GM15510 (cell line): ENCODE data around the gene IFT88.

Source experiments
- POLR2A ChIP-seq: IDR thresholded peaks from 3 replicates; pipeline ENCODE4 v1.6.1; 2011; ENCODE audit warnings: borderline replicate concordance; ENCODE audit not compliant: insufficient read length; ENCODE audit errors: extremely low read depth

The IFT88 gene

DNA sequence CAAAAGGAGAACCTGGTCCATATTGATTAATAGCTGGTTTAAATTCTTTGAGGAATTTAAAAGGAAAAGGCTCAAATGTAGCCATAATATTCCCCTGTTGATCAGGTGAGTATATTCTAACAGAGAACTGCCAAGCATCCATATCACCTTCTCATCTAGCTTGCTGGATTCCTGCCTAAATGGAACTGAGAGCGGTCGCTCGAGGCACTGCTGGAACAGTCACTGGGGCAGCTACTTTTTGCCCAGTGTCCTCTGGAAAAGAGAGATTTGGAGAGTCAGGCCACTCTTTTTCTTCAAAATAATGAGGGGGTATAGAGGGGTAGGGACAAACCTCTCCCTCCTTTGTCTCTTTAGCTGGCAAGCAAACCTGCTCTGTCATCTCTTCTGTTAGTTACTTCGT is 117.1 kb downstream of the IFT88 start:
- TF ChIP-seq POLR2A, result no peak

DNA sequence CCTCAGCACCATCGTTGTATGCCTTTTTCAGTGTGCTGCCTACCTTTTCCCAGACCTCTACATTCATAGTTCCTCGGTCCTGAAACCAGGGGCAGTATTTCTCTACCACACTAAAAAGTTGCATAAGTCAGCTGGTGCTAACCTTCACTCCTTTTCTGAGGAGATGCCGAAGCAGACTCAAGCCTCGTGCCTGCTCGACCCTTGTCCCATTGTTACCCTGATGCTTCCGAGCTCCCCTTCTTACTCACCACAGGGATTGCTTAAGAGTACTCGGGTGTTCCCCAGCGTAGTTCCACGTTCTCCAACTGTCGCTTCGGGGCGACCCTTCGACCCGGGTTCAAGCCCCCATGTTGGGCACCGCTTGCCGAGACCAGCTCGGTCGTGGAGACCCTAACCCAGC is 117.6 kb downstream of the IFT88 start:
- TF ChIP-seq POLR2A, result no peak

DNA sequence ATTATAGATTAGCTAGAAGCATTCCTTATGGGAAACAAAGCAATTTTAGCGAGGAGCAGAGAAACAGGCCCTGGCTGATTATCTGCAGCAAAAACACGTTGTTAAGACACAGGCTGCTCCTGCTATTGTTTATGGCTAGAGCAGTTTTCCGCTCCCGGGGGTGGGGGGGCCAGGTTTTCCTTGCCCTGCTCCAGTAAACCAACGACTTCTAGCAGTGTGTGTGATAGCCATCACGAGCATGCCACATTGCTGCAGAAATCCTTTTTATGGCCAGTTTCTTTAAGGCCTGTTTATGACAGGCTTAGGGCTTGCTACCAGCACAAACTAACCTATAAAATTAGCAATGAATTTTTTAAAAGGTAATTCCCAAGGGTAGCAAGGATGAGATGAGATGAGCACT is 118.1 kb downstream of the IFT88 start:
- TF ChIP-seq POLR2A, result no peak

DNA sequence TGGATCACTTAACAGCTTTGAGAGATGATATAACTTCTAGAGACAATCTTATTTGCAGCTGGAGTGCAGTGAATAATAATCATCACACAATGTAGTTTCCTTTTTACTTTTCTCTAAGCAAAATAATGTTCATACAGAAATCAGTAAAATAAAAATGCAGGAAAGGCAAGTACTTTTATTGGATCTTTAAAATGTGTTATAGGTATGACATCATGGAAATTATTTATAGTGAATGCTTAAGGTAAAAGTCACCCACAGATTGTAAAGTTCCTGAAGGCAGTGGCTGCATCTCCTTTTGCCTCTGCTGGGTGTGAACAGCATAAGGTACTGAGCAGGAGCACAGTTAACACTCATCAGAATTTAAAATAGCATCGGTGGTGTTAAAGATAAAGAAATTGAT is 119.2 kb downstream of the IFT88 start:
- TF ChIP-seq POLR2A, result no peak

DNA sequence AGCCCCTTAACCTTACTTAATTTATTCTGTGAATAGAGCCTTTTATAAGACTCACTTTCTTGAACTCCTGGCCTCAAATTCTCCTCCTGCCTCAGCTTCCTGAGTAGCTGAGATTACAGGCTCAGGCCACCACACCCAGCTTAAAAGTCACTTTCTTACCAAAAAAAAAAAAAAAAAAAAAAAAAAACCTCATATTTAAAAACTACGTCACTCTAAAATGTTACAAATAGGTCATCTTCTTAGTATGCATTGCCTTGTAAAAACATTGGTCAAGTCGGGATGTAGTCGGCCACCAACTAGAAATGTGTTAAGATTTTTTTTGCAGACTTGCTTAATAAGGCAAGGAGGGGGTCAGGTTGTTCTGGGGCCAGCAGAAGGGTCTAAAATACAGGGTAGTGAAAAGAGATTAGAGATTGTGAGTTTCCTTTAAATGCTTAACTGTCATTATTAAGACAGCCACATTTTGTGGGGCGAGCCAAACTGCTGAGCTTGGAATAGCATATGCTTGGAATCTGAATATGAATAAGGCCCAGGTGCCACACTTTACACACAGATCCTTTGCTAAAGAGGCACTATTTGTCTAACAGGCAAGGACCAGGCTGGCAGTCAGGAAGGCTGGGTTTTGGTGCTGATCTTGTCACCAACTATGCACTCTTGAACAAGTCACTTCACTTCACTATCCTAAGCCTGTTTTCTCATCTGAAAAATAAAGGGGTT is 120.1 kb downstream of the IFT88 start:
- no peak for TF ChIP-seq POLR2A

DNA sequence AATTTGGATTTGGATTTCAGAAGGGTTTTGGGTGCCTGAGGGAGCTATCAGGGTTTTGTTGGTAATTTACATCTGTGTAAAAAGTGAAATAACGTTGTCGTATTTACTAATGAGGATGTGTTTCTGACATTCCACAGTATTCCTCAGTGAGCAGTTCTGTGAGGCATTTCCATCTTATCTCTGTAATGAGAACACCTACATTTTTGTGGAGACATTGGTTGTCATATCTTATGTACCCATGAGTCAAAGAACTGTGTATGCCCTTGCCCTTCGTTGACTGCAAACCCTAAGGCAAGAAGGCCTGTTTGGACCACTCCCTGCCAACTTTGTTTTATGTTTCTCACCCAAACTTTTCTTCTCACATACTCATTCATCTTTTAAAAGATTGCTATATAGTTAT is 122.3 kb downstream of the IFT88 start:
- TF ChIP-seq POLR2A, result no peak

DNA sequence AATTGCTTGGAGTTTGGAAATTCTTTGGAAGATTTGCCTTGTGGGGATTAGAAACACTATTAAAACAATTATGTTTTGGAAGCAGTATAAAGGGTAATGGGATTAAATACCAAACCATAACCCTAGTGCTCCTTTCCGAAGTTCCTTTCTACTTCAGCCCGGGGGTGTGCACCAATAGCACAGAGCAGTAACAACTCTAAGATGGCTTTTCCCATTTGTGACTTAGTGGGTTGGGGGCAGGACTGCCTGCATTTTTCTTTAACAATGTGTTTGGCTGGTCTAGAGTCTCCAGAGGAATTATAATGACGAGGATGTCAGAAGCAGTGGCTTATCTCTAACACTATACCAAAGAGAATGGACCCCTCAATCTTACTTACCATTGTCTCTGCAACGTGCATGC is 124.7 kb downstream of the IFT88 start:
- TF ChIP-seq POLR2A, result no peak

DNA sequence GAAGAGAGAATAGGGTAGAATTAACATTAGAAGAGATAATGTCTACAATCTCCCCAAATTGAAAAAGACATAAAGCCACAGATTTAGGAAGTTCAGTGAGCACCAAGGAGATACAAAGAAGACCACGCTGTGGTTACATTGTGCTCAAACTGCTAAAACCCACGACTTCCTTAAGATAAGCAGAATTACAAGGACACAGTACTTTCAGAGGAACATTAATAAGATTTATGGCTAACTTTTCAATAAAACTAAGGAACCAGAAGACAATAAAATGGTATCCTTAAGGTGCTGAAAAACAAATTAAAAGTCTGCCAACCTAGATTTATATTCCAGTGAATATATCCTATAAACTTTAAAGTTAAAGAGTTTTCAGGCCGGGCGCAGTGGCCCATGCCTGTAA is 129.1 kb downstream of the IFT88 start:
- no peak for TF ChIP-seq POLR2A

DNA sequence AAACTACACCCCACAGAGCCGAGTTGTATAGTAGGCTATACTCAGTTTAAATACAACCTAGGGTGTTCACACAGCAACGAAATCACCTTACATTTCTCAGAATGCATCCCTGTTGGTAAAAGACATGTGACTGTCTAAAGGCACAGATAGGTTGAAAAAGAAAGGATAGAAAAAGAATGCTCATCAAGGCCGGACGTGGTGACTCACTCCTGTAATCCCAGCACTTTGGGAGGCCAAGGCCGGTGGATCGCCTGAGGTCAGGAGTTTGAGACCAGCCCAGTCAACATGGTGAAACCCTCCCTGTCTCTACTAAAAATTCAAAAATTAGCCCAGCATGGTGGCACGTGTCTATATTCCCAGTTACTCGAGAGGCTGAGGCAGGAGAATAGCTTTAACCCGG is 132.8 kb downstream of the IFT88 start:
- TF ChIP-seq POLR2A, result no peak

DNA sequence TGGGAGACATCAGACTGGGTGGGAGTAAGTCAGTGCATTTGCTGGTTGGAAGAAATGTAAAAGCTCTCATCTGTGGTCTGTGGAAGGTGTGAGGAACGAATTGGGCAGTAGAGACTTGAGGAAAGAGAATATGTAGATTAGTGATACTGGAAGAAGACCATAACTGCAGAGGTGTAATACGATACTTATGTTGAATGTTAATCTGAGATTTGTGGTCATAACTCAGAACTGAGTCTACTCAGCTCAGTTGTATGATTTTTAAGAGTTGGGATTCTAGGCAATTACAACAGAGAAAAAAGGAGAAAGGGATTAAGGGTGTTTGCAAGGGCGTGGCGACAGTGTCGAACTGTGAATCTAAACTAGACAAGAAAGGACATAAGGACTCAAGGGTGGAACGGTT is 133.3 kb downstream of the IFT88 start:
- no peak for TF ChIP-seq POLR2A

DNA sequence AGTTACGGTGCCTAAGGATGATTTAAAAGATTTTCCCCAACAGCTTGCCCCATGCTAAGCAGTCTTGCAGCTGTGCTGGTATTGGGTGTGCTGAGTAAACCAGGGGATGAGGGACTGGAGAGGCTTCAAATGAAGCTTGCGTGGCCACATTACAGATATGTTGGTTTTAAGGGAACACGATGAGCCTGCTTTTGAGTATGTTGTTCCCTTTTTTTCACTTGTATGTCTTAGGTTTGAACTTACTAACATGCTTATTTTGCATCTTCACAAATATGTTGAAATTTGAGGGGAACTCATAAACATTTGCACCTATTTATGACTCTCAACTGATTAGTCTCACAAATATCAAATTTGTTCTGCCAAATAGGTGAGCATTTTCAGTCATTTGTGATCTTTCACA is 134.5 kb downstream of the IFT88 start:
- TF ChIP-seq POLR2A, result no peak

DNA sequence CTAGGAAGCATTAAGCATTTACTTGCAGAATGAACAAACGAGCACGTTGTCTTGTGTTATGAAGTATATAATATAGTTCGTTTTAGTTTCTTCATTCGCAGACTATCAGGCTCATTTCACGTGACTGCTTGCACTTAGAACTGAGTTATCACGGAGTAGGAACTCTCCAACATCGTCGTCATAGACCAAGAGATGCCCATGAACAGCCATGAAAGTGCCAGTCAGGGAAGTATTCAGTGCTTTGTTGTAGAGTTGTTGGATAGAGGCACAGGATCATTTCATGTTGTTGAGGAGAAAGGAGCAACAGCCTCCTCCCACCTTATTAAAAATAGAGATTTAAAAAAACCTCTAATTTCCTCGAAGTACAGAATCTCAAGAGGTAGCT is 135.6 kb downstream of the IFT88 start:
- no peak for TF ChIP-seq POLR2A

DNA sequence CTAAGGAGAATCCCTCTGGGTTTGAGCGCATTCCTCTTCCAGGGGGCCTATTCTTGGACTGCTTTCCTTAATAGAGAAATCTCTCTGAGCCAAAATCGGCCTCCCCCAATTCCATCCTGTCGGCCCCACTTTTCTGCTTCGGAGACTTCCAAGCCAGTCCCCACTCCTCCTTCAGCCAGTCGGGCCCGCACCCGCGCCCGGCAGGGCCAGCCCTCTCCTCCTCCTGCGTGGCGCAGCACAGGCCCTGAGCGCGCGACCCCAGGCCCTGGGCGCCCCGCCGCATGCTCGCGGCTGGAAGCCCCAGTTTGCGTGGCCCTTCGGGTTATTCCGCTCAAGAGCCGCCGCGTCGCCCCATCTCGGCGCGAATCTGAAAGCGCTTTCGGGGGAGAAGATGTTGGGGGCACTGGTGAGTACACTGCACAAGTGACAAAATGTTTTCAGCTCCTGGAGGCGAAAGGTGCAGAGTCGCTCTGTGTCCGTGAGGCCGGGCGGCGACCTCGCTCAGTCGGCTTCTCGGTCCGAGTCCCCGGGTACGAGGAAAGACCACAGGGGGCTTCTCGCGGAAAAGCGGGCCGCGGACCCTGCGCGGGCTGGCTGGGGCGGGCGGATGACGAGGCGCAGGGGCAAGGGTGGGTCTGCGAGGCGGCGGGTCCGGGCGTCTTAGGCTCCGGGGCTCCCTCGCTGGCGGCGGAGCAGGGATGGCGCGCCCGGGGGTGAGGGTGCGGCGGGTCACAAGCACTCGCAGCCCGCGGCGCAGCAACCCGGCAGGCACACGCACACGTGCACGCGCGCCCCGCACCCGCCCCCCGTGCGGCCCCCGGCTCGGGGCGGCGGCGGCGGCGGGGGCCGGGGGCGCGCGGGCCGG is 136.2 kb downstream of the IFT88 start, which contains the start of gene IL17D:
IL17D (plus strand) TSS at position 785 of the 865 bp plus-strand sequence. CDS start 303 bp downstream, outside the sequence.
- no peak for TF ChIP-seq POLR2A

DNA sequence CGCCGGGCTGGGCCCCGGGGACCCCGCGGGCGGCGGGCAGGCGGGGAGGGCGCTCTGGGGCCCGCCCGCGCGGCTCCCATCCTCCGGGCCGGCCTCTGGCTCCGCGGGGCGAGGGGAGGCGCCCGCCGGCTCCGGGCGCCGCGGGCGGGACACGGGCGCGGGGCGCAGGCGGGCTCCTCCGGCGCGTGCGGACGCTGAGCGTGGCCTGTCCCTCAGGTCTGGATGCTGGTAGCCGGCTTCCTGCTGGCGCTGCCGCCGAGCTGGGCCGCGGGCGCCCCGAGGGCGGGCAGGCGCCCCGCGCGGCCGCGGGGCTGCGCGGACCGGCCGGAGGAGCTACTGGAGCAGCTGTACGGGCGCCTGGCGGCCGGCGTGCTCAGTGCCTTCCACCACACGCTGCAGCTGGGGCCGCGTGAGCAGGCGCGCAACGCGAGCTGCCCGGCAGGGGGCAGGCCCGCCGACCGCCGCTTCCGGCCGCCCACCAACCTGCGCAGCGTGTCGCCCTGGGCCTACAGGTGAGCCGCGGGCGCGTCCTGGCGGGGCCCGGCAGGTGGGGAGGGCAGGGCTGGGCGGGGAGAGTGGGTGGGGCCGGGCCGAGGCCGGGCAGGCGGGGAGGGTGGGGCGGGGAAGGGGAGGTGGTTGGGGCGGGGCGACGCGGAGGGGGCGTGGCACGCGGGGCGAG is 137.0 kb downstream of the IFT88 start:
- TF ChIP-seq POLR2A, result peak; percentile 48

DNA sequence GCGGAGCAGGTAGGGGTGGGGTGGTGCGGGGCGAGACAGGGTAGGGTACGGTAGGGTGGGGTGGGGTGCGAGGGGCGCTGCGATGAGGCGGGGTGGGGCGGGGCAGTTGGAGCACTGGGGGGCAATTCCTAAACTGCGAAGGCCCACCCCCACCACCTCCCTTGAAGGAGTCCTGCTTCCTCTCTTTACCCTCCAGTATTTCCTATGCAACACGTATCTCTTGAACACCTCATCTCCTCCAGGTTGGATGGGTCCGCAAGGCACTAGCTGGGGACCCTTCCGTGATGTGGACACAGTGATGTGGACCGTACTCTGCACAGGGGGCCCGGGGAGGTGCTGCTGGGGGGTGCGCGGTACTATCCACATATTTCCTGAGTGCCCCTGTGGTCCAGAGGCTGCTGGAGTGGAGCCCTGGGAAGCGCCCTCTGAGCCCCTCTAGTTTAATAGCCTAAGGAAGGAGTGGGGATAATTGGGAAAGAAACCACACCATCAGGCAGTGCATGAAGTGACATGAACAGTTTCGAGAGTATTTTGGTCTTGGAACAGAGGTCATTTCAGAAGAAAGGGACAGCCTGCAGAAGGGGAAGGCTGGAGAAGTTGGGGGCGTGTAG is 137.6 kb downstream of the IFT88 start:
- TF ChIP-seq POLR2A, result no peak

DNA sequence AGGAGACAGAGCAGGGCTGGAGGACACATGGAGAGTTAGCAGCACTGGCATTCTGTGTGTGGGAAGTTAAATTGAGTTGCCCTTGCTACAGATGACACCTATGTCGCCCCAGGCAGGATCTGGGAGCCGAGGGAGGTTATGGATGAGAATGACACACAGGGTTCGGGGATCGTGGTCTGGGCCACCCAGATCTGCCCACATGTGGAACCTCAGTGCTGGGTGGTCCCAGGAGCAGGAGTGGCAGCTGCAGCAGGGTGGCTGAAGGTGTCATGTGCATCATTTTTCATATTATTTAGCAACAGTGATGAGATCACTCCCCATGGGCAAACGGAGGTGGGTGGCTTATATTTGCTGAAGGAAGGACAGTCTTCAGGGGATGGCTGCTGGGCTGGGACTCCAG is 139.7 kb downstream of the IFT88 start:
- TF ChIP-seq POLR2A, result no peak

DNA sequence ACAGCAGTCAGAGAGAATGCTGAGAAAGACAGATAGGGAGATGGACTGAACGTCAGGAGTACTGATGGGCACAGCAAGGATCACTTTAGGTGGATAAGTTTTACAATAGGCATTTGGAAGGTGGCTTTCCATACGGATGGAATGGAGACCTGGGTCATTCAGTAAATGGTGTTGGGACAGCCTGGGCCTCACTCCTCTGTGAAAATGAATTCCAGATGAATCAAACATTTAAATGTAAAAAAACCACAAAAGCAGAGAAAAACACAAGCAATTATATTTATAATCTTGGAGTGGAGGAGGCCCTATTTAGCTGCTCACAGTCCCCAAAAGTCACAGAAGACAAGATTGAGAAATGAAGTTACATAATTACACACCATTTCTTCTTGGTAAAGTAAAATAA is 141.3 kb downstream of the IFT88 start:
- TF ChIP-seq POLR2A, result no peak
